OCI-LY1 (cell line): Measurements from ENCODE around the gene DPF1.

Source experiments
- H2AFZ ChIP-seq: fragments of 200-600 bp; sonication (generic), shearing (Covaris generic); 2 replicates; pipeline ENCODE4 v1.6.0; 2014; ENCODE audit warnings: antibody characterized with exemption, mild to moderate bottlenecking, low read length
- H3F3A ChIP-seq: fragments of 200-600 bp; sonication (generic), shearing (Covaris generic); 2 replicates; pipeline ENCODE4 v1.6.0; 2014; ENCODE audit warnings: mild to moderate bottlenecking, antibody characterized with exemption, low read length, moderate library complexity; ENCODE audit not compliant: insufficient read depth
- H3K27ac ChIP-seq: fragments of 200-600 bp; sonication (generic); 2 replicates; pipeline ENCODE4 v1.5.1; 2014; ENCODE audit warnings: low read length, mixed run types, mild to moderate bottlenecking, low read depth; ENCODE audit not compliant: poor library complexity, severe bottlenecking
- H3K27me3 ChIP-seq: fragments of 200-600 bp; sonication (generic); 2 replicates; pipeline ENCODE4 v1.6.0; 2014; ENCODE audit warnings: antibody characterized with exemption, mild to moderate bottlenecking, low read length, moderate library complexity; ENCODE audit not compliant: insufficient read depth
- H3K36me3 ChIP-seq: fragments of 200-600 bp; sonication (generic); 2 replicates; pipeline ENCODE4 v1.6.1; 2014; ENCODE audit warnings: mild to moderate bottlenecking, antibody characterized with exemption, low read length, moderate library complexity, mixed read lengths; ENCODE audit not compliant: insufficient read depth
- H3K4me1 ChIP-seq: fragments of 200-600 bp; sonication (generic); 2 replicates; pipeline ENCODE4 v1.5.1; 2014; ENCODE audit warnings: mild to moderate bottlenecking, low read length, moderate library complexity; ENCODE audit not compliant: insufficient read depth, severe bottlenecking
- H3K4me2 ChIP-seq: fragments of 200-600 bp; sonication (generic), shearing (Covaris generic); 2 replicates; pipeline ENCODE4 v1.6.1; 2014; ENCODE audit warnings: low read length
- H3K4me3 ChIP-seq: fragments of 200-600 bp; sonication (generic); 2 replicates; pipeline ENCODE4 v1.5.1; 2014; ENCODE audit warnings: low read length, low read depth, mild to moderate bottlenecking, mixed read lengths; ENCODE audit not compliant: poor library complexity, severe bottlenecking
- H3K79me2 ChIP-seq: fragments of 200-600 bp; shearing (Covaris generic); 2 replicates; pipeline ENCODE4 v1.6.1; 2016; ENCODE audit warnings: mixed run types, low read length, mixed read lengths; ENCODE audit not compliant: insufficient read depth
- H3K9ac ChIP-seq: fragments of 200-600 bp; sonication (generic), shearing (Covaris generic); 2 replicates; pipeline ENCODE4 v1.6.1; 2014; ENCODE audit warnings: mild to moderate bottlenecking, low read length, mixed read lengths
- H3K9me2 ChIP-seq: fragments of 200-600 bp; sonication (generic), shearing (Covaris generic); 2 replicates; pipeline ENCODE4 v1.6.1; 2014; ENCODE audit warnings: low read depth, mild to moderate bottlenecking, low read length, mixed read lengths
- H3K9me3 ChIP-seq: fragments of 200-600 bp; shearing (Covaris generic); 2 replicates; pipeline ENCODE4 v1.6.1; 2014; ENCODE audit warnings: low read length, mixed read lengths
- H4K20me1 ChIP-seq: fragments of 200-600 bp; sonication (generic), shearing (Covaris generic); 2 replicates; pipeline ENCODE4 v1.6.0; 2016; ENCODE audit warnings: mild to moderate bottlenecking, low read length; ENCODE audit not compliant: insufficient read depth
- CTCF ChIP-seq: fragments of 200-600 bp; sonication (generic), shearing (Covaris generic); IDR thresholded peaks from 2 replicates; pipeline ENCODE4 v1.5.1; 2017; ENCODE audit warnings: mild to moderate bottlenecking, antibody characterized with exemption, low read length, moderate library complexity, mixed read lengths
- EZH2 ChIP-seq: fragments of 200-600 bp; sonication (generic), shearing (Covaris generic); IDR thresholded peaks from 2 replicates; pipeline ENCODE4 v1.8.0; 2017; ENCODE audit warnings: borderline replicate concordance, mixed run types, mild to moderate bottlenecking, antibody characterized with exemption, low read length, moderate library complexity, mixed read lengths

DPF1 gene

GRCh38 chr19:38265921-38266429 lies 42.0 kb upstream of the DPF1 start:
- Histone ChIP-seq H3K9ac (peak overlapping the region; percentile 93), H3K27me3 (no peaks in the 10 kb centered on the region), H3K4me3 (peak overlapping the region; percentile 91), H3K79me2 (peaks cover 15% of the 10 kb centered on the region; the same call in 1 of the 2 replicates), H3K4me2 (peak overlapping the region; percentile 88), H3F3A (no peaks in the 10 kb centered on the region), H3K27ac (peak overlapping the region; percentile 90), H4K20me1 (no peaks in the 10 kb centered on the region), H3K4me1 (peaks cover 61% of the 10 kb centered on the region), H3K36me3 (no peaks in the 10 kb centered on the region; the same call in 1 of the 2 replicates), H2AFZ (no peak overlapping the region), H3K9me3 (no peaks in the 10 kb centered on the region), H3K9me2 (no peaks in the 10 kb centered on the region)
- TF ChIP-seq CTCF (no peak), EZH2 (no peak)

GRCh38 chr19:38265213-38265861 lies 41.3 kb upstream of the DPF1 start:
- peak overlapping the region; percentile 91 for H3K4me3 ChIP-seq
- H3K4me1 ChIP-seq, result peaks cover 57% of the 10 kb centered on the region
- no peak overlapping the region for H2AFZ ChIP-seq

GRCh38 chr19:38264486-38265212 lies 40.6 kb upstream of the DPF1 start, which contains the start of gene SPINT2:
Gene SPINT2, plus strand, starts transcription at chr19:38264573. Its CDS starts 320 bp downstream, at chr19:38264893.
- H3K4me3 ChIP-seq, result peak within 1 kb of the TSS; percentile 91
- H2AFZ ChIP-seq, result no peak within 1 kb of the TSS
- H3K9me3 ChIP-seq, result no peaks in the 10 kb centered on the region
- H3K4me2 ChIP-seq, result peak within 1 kb of the TSS; percentile 88
- H3K27me3 ChIP-seq, result no peaks in the 10 kb centered on the region
- peaks cover 10% of the 10 kb centered on the region; the same call in 1 of the 2 replicates for H3K79me2 ChIP-seq
- H3K4me1 ChIP-seq, result peaks cover 50% of the 10 kb centered on the region
- peak within 1 kb of the TSS; percentile 90 for H3K27ac ChIP-seq
- no peaks in the 10 kb centered on the region for H3F3A ChIP-seq
- no peaks in the 10 kb centered on the region for H4K20me1 ChIP-seq
- TF ChIP-seq EZH2, result no peak
- no peak for TF ChIP-seq CTCF
- H3K9ac ChIP-seq, result peak within 1 kb of the TSS; percentile 93
- H3K36me3 ChIP-seq, result no peaks in the 10 kb centered on the region
- H3K9me2 ChIP-seq, result no peaks in the 10 kb centered on the region

More at GRCh38 chr19:38265213-38265861, 41.3 kb upstream of the DPF1 start:
- no peak for TF ChIP-seq EZH2
- TF ChIP-seq CTCF, result no peak
- no peaks in the 10 kb centered on the region for H3K27me3 ChIP-seq
- H3K9me3 ChIP-seq, result no peaks in the 10 kb centered on the region
- H3K79me2 ChIP-seq, result peaks cover 10% of the 10 kb centered on the region; the same call in 1 of the 2 replicates
- H3F3A ChIP-seq, result no peaks in the 10 kb centered on the region
- no peaks in the 10 kb centered on the region; the same call in 1 of the 2 replicates for H3K36me3 ChIP-seq
- no peaks in the 10 kb centered on the region for H3K9me2 ChIP-seq
- peak overlapping the region; percentile 93 for H3K9ac ChIP-seq
- peak overlapping the region; percentile 90 for H3K27ac ChIP-seq
- H4K20me1 ChIP-seq, result no peaks in the 10 kb centered on the region
- H3K4me2 ChIP-seq, result peak overlapping the region; percentile 88
